Spleen (tissue), 11 donors: Measurements from ENCODE around the gene GRM1. TPM values are rescaled to one million over a fixed set of nuclear protein-coding genes. Genes with fewer than 3 reads are reported as not detected.

Experiments
- DNase-seq: peaks from one replicate; pipeline ENCODE4 v3.0.0-alpha.2; 2020
- H3K27ac ChIP-seq, 8 donors: fragments of 200-600 bp; sonication (generic) in 7 of 8; 1 replicate in 4 of 8; 2 replicates in 4 of 8; pipeline versions ENCODE4 v1.5.0 to v1.8.0; 2016 to 2021; ENCODE audit warnings: inconsistent platforms in 4 of 8, mild to moderate bottlenecking in 4 of 8, moderate library complexity in 1 of 8
- H3K27me3 ChIP-seq, 7 donors: fragments of 200-600 bp; sonication (generic) in 6 of 7; replicated peaks in 1 of 7; 1 replicate in 4 of 7; 2 replicates in 3 of 7; pipeline versions ENCODE4 v1.5.0 to v1.8.0; 2016 to 2021; ENCODE audit warnings: inconsistent platforms in 3 of 7, mild to moderate bottlenecking in 1 of 7
- H3K36me3 ChIP-seq, 6 donors: fragments of 200-600 bp; sonication (generic) in 5 of 6; 1 replicate in 4 of 6; 2 replicates in 2 of 6; pipeline versions ENCODE4 v1.5.0 to v1.8.0; 2016 to 2021; ENCODE audit warnings: inconsistent platforms in 2 of 6
- H3K4me1 ChIP-seq, 6 donors: fragments of 200-600 bp; sonication (generic) in 5 of 6; 1 replicate in 3 of 6; 2 replicates in 3 of 6; pipeline versions ENCODE4 v1.5.0 to v1.8.0; 2016 to 2021; ENCODE audit warnings: inconsistent platforms in 3 of 6
- H3K4me3 ChIP-seq, 8 donors: fragments of 200-600 bp; sonication (generic) in 7 of 8; 1 replicate in 4 of 8; 2 replicates in 4 of 8; pipeline versions ENCODE4 v1.5.0 to v1.8.0; 2016 to 2021; ENCODE audit warnings: inconsistent platforms in 4 of 8, mild to moderate bottlenecking in 4 of 8, moderate library complexity in 2 of 8
- H3K9me3 ChIP-seq, 8 donors: fragments of 200-600 bp; sonication (generic) in 7 of 8; 1 replicate in 4 of 8; 2 replicates in 4 of 8; pipeline versions ENCODE4 v1.5.0 to v1.8.0; 2016 to 2021; ENCODE audit warnings: inconsistent platforms in 4 of 8
- CTCF ChIP-seq, 11 experiments: fragments of 200-600 bp in 7 of 11; fragments of 450-650 bp in 4 of 11; sonication (generic) in 4 of 11; IDR thresholded peaks in 8 of 11; conservative IDR thresholded peaks in 3 of 11; 1 replicate in 7 of 11; 2 replicates in 4 of 11; pipeline versions ENCODE4 v1.4.0 to v1.8.0; 2016 to 2021; ENCODE audit warnings: antibody characterized with exemption in 11 of 11, inconsistent platforms in 4 of 11, mild to moderate bottlenecking in 1 of 11
- POLR2A ChIP-seq, 3 donors: fragments of 450-650 bp; IDR thresholded peaks; one replicate each; pipeline ENCODE4 v1.5.1; 2017; ENCODE audit warnings: antibody characterized with exemption in 3 of 3, mild to moderate bottlenecking in 1 of 3
- POLR2AphosphoS5 ChIP-seq, 3 donors: sonication (generic); formaldehyde crosslinking; IDR thresholded peaks; one replicate each; pipeline ENCODE4 v1.5.1; 2017; ENCODE audit warnings: antibody characterized with exemption in 3 of 3
- WGBS, 5 donors: extraction: QIAGEN DNeasy Blood & Tissue Kit in 3 of 5; methylation state at CpG; one replicate each; pipeline versions ENCODE4 v1.1.5 to v1.1.7; 2013 to 2018; 5-methylcytosine and 5-hydroxymethylcytosine counted together
- intact Hi-C: fragments of 100-400 bp; cut with DNase I; formaldehyde crosslinking; loops from one replicate; pipeline ENCODE4 v1.15.0; 2023; ENCODE audit warnings: low total_unique reads
- polyA plus RNA-seq, 3 donors: library from polyadenylated mRNA; stranded (reverse); fragments of 200-250 nt; gene quantifications; one replicate each; pipeline ENCODE4 v1.2.1, GENCODE V29; 2013
- total RNA-seq, 7 donors: library from RNA; depleted of rRNA in 3 of 7; stranded (reverse); fragments of >200 nt in 3 of 7; fragmentation: NEBNext Ultra II Directional in 4 of 7; extraction: Animal tissue kit (Norgen Biotek cat#: 25700) in 4 of 7; gene quantifications; one replicate each; pipeline versions ENCODE4 v1.1.0 to v1.2.1, GENCODE V29; 2016 to 2021
- donor health status: healthy with polysubstance abuse.
- donor health status: DM: no; HTN: no; CAD: no; lungs with moderate emphysema.
- donor health status: DM: no; HTN: no; CAD: no.
- donor health status: Bipolar disorder and iron deficiency.
- donor health status: healthy.
- donor health status: DM: no; HTN: no; CAD: no.
- donor health status: DM: yes; HTN: yes; CAD: no.

GRM1 gene
- total and polyA plus RNA-seq, 10 donors, result under 0.01 to 0.19 (median 0.09) TPM; not detected in 3

- no peak for DNase-seq
These were observed 118.0 kb downstream of the GRM1 start for GRCh38 chr6:146146836-146147235.

GRCh38 chr6:146149770-146150169 is 120.9 kb downstream of the GRM1 start:
- Histone ChIP-seq H3K4me3 (no peak overlapping the region), H3K36me3 (no peaks in the 10 kb centered on the region), H3K4me1 (no peaks in the 10 kb centered on the region), H3K27me3 (no peaks in the 10 kb centered on the region), H3K27ac (no peak overlapping the region), H3K9me3 (peaks cover 0 to 6% (median 0%) of the 10 kb centered on the region in 8 donors)
- no peak for DNase-seq
- intact Hi-C loops, result no loop called here
- 47 to 75% (median 61%) methylated on average over 1 of the region's 1 CpG for WGBS, 5 donors
- no peak for TF ChIP-seq CTCF (IDR thresholded peaks at IDR 0.05 in 8 of 11, conservative IDR thresholded peaks at IDR 0.05 in 3 of 11)
- no peak for TF ChIP-seq POLR2A (IDR thresholded peaks at IDR 0.05)
- no peak for TF ChIP-seq POLR2AphosphoS5 (IDR thresholded peaks at IDR 0.05)

More at GRCh38 chr6:146146836-146147235, 118.0 kb downstream of the GRM1 start:
- intact Hi-C loops, result no loop called here
- no peak overlapping the region for H3K4me3 ChIP-seq
- H3K27ac ChIP-seq, result no peak overlapping the region
- H3K36me3 ChIP-seq, result no peaks in the 10 kb centered on the region
- no peaks in the 10 kb centered on the region for H3K4me1 ChIP-seq
- H3K27me3 ChIP-seq, result no peaks in the 10 kb centered on the region
- TF ChIP-seq POLR2A (IDR thresholded peaks at IDR 0.05) (no peak), CTCF (IDR thresholded peaks at IDR 0.05 in 8 of 11, conservative IDR thresholded peaks at IDR 0.05 in 3 of 11) (no peak), POLR2AphosphoS5 (IDR thresholded peaks at IDR 0.05) (no peak)
- WGBS, 5 donors, result 83 to 97% (median 94%) methylated on average over 1 of the region's 1 CpG
- H3K9me3 ChIP-seq, result peaks cover 0 to 18% (median 0%) of the 10 kb centered on the region in 8 donors

DNA sequence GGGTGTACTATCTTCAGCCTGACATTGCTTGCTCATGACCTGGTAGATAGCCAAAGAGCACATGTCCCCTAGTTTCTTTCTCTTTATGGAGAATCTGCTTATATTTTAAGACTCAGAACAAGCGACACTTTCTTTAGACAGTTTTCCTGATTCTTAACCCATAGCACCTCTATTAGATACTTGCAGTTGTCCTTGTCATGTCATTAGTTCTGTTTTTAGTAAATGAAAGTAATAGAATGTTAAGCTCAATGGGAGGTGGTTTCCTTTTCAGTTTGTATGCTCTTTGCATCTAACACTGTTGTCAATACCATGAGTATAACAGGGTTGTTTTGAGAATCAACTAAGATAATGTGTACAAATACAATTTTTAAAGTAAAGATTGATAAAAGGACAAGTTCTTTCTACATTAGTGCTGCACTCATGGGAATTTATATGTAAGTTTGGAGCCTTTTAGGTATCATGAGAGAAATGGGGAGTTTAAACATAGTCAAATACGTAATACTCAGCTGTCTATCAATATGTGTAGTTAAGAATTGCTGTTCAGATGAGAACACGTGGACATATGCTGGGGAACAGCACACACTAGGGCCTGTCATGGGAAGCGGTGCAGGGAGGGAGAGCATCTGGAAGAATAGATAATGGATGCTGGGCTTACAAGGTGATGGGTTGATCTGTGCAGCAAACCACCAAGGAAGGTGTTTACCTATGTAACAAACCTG is 124.3 kb downstream of the GRM1 start:
- TF ChIP-seq POLR2AphosphoS5 (IDR thresholded peaks at IDR 0.05) (no peak), CTCF (IDR thresholded peaks at IDR 0.05 in 8 of 11, conservative IDR thresholded peaks at IDR 0.05 in 3 of 11) (no peak), POLR2A (IDR thresholded peaks at IDR 0.05) (no peak)
- intact Hi-C loops, result no loop called here
- H3K4me1 ChIP-seq, result no peaks in the 10 kb centered on the region
- H3K4me3 ChIP-seq, result no peak overlapping the region
- H3K9me3 ChIP-seq, result no peaks in the 10 kb centered on the region
- DNase-seq, result no peak
- no peaks in the 10 kb centered on the region for H3K27me3 ChIP-seq
- H3K36me3 ChIP-seq, result no peaks in the 10 kb centered on the region
- no peak overlapping the region for H3K27ac ChIP-seq
- WGBS, 5 donors, result 62 to 81% (median 74%) methylated on average over 4 of the region's 4 CpGs

DNA sequence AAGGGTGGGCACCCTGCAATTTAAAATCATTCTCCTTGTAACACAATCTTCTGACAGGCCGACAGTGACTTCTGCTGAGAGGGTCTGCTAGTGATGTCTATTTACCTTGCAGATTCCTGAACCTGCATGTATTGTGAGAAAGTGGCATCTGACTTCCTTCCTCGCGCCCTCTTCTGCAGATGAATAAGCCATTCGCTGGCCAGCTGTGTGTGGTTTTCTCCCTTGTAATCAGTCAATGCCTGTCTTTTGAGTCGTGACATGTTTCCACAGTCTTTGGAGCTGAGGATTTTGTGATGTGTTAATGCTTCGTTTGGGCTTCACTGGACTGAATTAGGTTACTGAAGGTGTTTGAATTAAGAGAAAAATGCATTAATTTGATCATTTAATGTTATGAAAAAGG is 125.3 kb downstream of the GRM1 start:
- no peak overlapping the region for H3K4me3 ChIP-seq
- intact Hi-C loops, result no loop called here
- WGBS, 5 donors, result 9 to 13% (median 13%) methylated on average over 6 of the region's 6 CpGs

More for the DNA sequence above, 125.3 kb downstream of the GRM1 start:
- no peak for TF ChIP-seq POLR2A (IDR thresholded peaks at IDR 0.05)
- no peak for TF ChIP-seq POLR2AphosphoS5 (IDR thresholded peaks at IDR 0.05)
- no peak for TF ChIP-seq CTCF (IDR thresholded peaks at IDR 0.05 in 8 of 11, conservative IDR thresholded peaks at IDR 0.05 in 3 of 11)
- no peaks in the 10 kb centered on the region for H3K9me3 ChIP-seq
- no peaks in the 10 kb centered on the region for H3K4me1 ChIP-seq
- no peak for DNase-seq
- no peaks in the 10 kb centered on the region for H3K27me3 ChIP-seq
- H3K36me3 ChIP-seq, result no peaks in the 10 kb centered on the region
- no peak overlapping the region for H3K27ac ChIP-seq
